HG02678 (cell line): ENCODE results near the gene ITGAX.

Experiments
- ATAC-seq: cut with Tn5 transposase; IDR thresholded peaks from one replicate; pipeline ENCODE4 v1.9.1; 2021; ENCODE audit warnings: mild to moderate bottlenecking, moderate library complexity; ENCODE audit not compliant: unreplicated experiment

The ITGAX gene

GRCh38 chr16:31430380-31431052 is 75.5 kb downstream of the ITGAX start:
- no peak for ATAC-seq
